Gastrocnemius medialis (tissue), 4 donors: ENCODE data around the gene CYP4B1. TPM values are rescaled to one million over a fixed set of nuclear protein-coding genes. Genes with fewer than 3 reads are reported as not detected.
"Not testable (repeated sequence)": the region's sequence is repeated elsewhere in the genome, so short reads cannot be mapped to it uniquely, and the experiment has no call there.

Experiments used
- ATAC-seq, 2 donors: fragments of 150-250 bp; one replicate each; pipeline ENCODE4 v1.9.1; 2016
- DNase-seq, 2 donors: peaks; one replicate each; pipeline ENCODE4 v3.0.0-alpha.2; 2019
- H3K27ac ChIP-seq, 4 donors: fragments of 200-600 bp; sonication (generic); 1 replicate in 1 of 4; 2 replicates in 3 of 4; pipeline ENCODE4 v1.5.1; 2016 to 2018; ENCODE audit warnings: mild to moderate bottlenecking in 2 of 4, moderate library complexity in 1 of 4
- H3K27me3 ChIP-seq, 3 donors: fragments of 200-600 bp; sonication (generic) in 2 of 3; 1 replicate in 1 of 3; 2 replicates in 2 of 3; pipeline versions ENCODE4 v1.5.1 to v1.6.0; 2016 to 2019; ENCODE audit warnings: mild to moderate bottlenecking in 1 of 3, moderate library complexity in 1 of 3
- H3K36me3 ChIP-seq, 2 donors: fragments of 200-600 bp; sonication (generic) in 1 of 2; one replicate each; pipeline ENCODE4 v1.5.1; 2017 to 2018
- H3K4me1 ChIP-seq, 2 donors: fragments of 200-600 bp; sonication (generic) in 1 of 2; one replicate each; pipeline ENCODE4 v1.5.1; 2016 to 2017; ENCODE audit warnings: mild to moderate bottlenecking in 2 of 2
- H3K4me3 ChIP-seq, 4 donors: fragments of 200-600 bp; sonication (generic) in 3 of 4; 1 replicate in 1 of 4; 2 replicates in 3 of 4; pipeline ENCODE4 v1.5.1; 2016 to 2019; ENCODE audit warnings: mild to moderate bottlenecking in 2 of 4
- H3K9me3 ChIP-seq, 3 donors: fragments of 200-600 bp; sonication (generic) in 2 of 3; 1 replicate in 1 of 3; 2 replicates in 2 of 3; pipeline ENCODE4 v1.5.1; 2016 to 2019
- POLR2A ChIP-seq, 2 donors: fragments of 450-650 bp; IDR thresholded peaks; one replicate each; pipeline ENCODE4 v1.6.1; 2017; ENCODE audit warnings: antibody characterized with exemption in 2 of 2, mild to moderate bottlenecking in 2 of 2, moderate library complexity in 2 of 2
- in situ Hi-C, 4 donors: fragments of 200-750 bp; cut with MboI; loops; one replicate each; pipeline versions ENCODE4 v1.15.0 to v1.8.0; 2017; ENCODE audit warnings: low sequenced_read_pairs in 4 of 4
- intact Hi-C: fragments of 100-400 bp; cut with DNase I; formaldehyde crosslinking; loops from one replicate; pipeline ENCODE4 v1.15.1; 2023; ENCODE audit warnings: low total_unique reads
- total RNA-seq, 4 donors: library from RNA; depleted of rRNA; stranded (reverse); fragments of >200 nt; gene quantifications; one replicate each; pipeline versions ENCODE4 v1.1.0 to v1.2.3, GENCODE V29; 2016
- TF ChIP-seq, protein P1 (sequence below), 5 experiments: fragments of 450-650 bp in 3 of 5; fragments of 200-600 bp in 2 of 5; sonication (generic) in 2 of 5; IDR thresholded peaks in 4 of 5; conservative IDR thresholded peaks in 1 of 5; 1 replicate in 4 of 5; 2 replicates in 1 of 5; pipeline ENCODE4 v1.5.1; 2016 to 2019; ENCODE audit warnings: antibody characterized with exemption in 5 of 5, mild to moderate bottlenecking in 3 of 5, moderate library complexity in 3 of 5

The CYP4B1 gene
- total RNA-seq, 4 donors from 2014 or later = 57.3 to 97.4 (median 70.0) TPM

GRCh38 chr1:46769028-46769740 is 29.7 kb upstream of the CYP4B1 start:
- in situ Hi-C loops = no loop called here
- no peak overlapping the region for H3K4me3 ChIP-seq
- no peaks in the 10 kb centered on the region for H3K36me3 ChIP-seq
- no peaks in the 10 kb centered on the region for H3K27me3 ChIP-seq
- DNase-seq (no peak), ATAC-seq (no peak)
- TF ChIP-seq, protein P1, sequence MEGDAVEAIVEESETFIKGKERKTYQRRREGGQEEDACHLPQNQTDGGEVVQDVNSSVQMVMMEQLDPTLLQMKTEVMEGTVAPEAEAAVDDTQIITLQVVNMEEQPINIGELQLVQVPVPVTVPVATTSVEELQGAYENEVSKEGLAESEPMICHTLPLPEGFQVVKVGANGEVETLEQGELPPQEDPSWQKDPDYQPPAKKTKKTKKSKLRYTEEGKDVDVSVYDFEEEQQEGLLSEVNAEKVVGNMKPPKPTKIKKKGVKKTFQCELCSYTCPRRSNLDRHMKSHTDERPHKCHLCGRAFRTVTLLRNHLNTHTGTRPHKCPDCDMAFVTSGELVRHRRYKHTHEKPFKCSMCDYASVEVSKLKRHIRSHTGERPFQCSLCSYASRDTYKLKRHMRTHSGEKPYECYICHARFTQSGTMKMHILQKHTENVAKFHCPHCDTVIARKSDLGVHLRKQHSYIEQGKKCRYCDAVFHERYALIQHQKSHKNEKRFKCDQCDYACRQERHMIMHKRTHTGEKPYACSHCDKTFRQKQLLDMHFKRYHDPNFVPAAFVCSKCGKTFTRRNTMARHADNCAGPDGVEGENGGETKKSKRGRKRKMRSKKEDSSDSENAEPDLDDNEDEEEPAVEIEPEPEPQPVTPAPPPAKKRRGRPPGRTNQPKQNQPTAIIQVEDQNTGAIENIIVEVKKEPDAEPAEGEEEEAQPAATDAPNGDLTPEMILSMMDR (IDR thresholded peaks at IDR 0.05 in 4 of 5, conservative IDR thresholded peaks at IDR 0.05 in 1 of 5) = no peak
- TF ChIP-seq POLR2A (IDR thresholded peaks at IDR 0.05) = no peak
- H3K27ac ChIP-seq = no peak overlapping the region
- peaks cover 0 to 5% (median 0%) of the 10 kb centered on the region in 3 donors for H3K9me3 ChIP-seq
- H3K4me1 ChIP-seq = no peaks in the 10 kb centered on the region
- intact Hi-C loops = no loop called here

GRCh38 chr1:46770541-46770940 is 28.3 kb upstream of the CYP4B1 start:
- H3K4me1 ChIP-seq = no peaks in the 10 kb centered on the region
- DNase-seq (no peak), ATAC-seq (no peak)
- no peaks in the 10 kb centered on the region for H3K36me3 ChIP-seq
- H3K4me3 ChIP-seq = no peak overlapping the region
- H3K27me3 ChIP-seq = no peaks in the 10 kb centered on the region
- no peak overlapping the region for H3K27ac ChIP-seq
- peaks cover 0 to 5% (median 0%) of the 10 kb centered on the region in 3 donors for H3K9me3 ChIP-seq
- in situ Hi-C loops (no loop called here), intact Hi-C loops (no loop called here)
- TF ChIP-seq POLR2A (IDR thresholded peaks at IDR 0.05) = no peak
- TF ChIP-seq, protein P1 (IDR thresholded peaks at IDR 0.05 in 4 of 5, conservative IDR thresholded peaks at IDR 0.05 in 1 of 5) = no peak

DNA sequence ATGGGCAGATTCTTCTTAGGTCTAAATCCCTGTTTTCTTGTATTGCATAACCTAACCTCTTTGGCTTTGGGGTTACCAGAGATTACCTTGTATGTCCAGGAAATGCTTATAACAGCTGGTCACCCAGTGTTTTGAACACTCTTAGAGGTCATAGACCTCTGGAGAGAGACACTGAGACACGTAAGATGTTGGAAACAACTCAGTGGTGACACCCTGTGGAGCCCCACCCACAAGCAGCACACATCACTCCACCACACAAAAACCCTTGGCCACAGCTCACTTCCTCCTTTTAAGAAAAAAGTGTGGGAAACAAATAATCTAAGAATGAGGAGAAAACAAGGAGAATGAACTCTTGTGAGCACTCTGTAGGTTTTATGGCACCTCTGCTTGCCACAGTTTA is 26.3 kb upstream of the CYP4B1 start:
- in situ Hi-C loops (no loop called here), intact Hi-C loops (no loop called here)
- Histone ChIP-seq H3K9me3 (peaks cover 0 to 5% (median 0%) of the 10 kb centered on the region in 3 donors), H3K36me3 (no peaks in the 10 kb centered on the region), H3K27me3 (no peaks in the 10 kb centered on the region), H3K4me1 (no peaks in the 10 kb centered on the region), H3K27ac (peak overlapping the region; percentile 41 to 61 (median 50)), H3K4me3 (no peak overlapping the region)
- TF ChIP-seq POLR2A (IDR thresholded peaks at IDR 0.05) = no peak
- TF ChIP-seq, protein P1 (IDR thresholded peaks at IDR 0.05 in 4 of 5, conservative IDR thresholded peaks at IDR 0.05 in 1 of 5) = no peak
- peak; percentile 8 to 59 for DNase-seq
- ATAC-seq = peak; percentile 69 to 87

DNA sequence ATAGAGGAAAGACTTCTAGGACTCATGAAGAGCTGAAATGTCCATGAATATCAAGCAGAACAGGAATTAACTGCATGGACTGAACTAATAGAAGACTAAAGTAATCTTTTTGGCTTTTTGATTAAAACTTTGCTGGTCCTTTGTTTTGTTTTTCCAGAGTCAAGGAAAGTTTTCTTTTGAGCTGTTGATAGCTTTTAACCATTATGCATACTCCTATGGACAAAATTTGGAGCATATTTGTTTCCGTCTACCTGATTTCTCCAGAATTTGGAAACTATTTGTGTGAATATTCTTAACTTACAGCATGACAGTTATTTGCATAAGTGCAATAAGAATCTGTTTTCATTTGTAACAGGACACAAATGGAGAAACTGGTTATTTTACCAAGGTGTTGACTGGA is 24.5 kb upstream of the CYP4B1 start:
- DNase-seq (no peak), ATAC-seq (no peak)
- H3K27ac ChIP-seq = no peak overlapping the region
- no peak overlapping the region for H3K4me3 ChIP-seq
- in situ Hi-C loops = no loop called here
- H3K4me1 ChIP-seq = no peaks in the 10 kb centered on the region
- peaks cover 0 to 5% (median 0%) of the 10 kb centered on the region in 3 donors for H3K9me3 ChIP-seq
- no peaks in the 10 kb centered on the region for H3K27me3 ChIP-seq
- TF ChIP-seq, protein P1 (IDR thresholded peaks at IDR 0.05 in 4 of 5, conservative IDR thresholded peaks at IDR 0.05 in 1 of 5) = no peak
- no peak for TF ChIP-seq POLR2A (IDR thresholded peaks at IDR 0.05)
- H3K36me3 ChIP-seq = no peaks in the 10 kb centered on the region
- intact Hi-C loops = no loop called here

DNA sequence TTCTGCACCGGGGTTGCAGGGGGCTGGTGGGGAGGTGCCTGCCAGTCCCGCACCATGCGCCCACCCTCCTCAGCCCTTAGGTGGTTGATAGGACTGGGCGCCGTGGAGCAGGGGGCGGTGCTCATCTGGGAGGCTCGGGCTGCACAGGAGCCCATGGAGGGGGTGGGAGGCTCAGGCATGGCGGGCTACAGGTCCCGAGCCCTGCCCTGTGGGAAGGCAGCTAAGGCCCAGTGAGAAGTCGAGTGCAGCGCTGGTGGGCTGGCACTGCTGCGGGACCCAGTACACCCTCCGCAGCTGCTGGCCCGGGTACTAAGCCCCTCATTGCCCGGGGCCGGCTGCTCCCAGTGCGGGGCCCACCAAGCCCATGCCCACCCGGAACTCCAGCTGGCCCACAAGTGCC is 20.4 kb upstream of the CYP4B1 start:
- H3K4me3 ChIP-seq, H3K36me3 ChIP-seq, intact Hi-C loops, DNase-seq, H3K4me1 ChIP-seq, H3K9me3 ChIP-seq, H3K27me3 ChIP-seq, in situ Hi-C loops, ATAC-seq, H3K27ac ChIP-seq: not testable (repeated sequence)
